Measurements from ENCODE around the gene IRX5. TPM values are rescaled to one million over a fixed set of nuclear protein-coding genes. Genes with fewer than 3 reads are reported as not detected.
A peak's percentile ranks its signal among the peaks of the same experiment; 100 is the strongest.

IRX5 gene
- total RNA-seq, 4 donors from 2014 or later = 0.40 to 0.47 TPM; not detected in 2

- H3K4me3 ChIP-seq = no peak overlapping the region
- no peaks in the 10 kb centered on the region for H3K36me3 ChIP-seq
- no peak overlapping the region for H3K27ac ChIP-seq
- TF ChIP-seq EP300 (IDR thresholded peaks at IDR 0.05) (no peak), POLR2AphosphoS5 (IDR thresholded peaks at IDR 0.05) (no peak), CTCF (IDR thresholded peaks at IDR 0.05) (no peak), POLR2A (IDR thresholded peaks at IDR 0.05) (no peak)
- 94 to 100% methylated on average over 2 of the region's 2 CpGs for WGBS, 2 donors (ENCODE audit: low coverage in 1 of 2)
- H3K9me3 ChIP-seq = no peaks in the 10 kb centered on the region
- H3K4me1 ChIP-seq = peaks cover 0 to 14% (median 3%) of the 10 kb centered on the region in 3 donors
- ATAC-seq = no peak
- peaks cover 99% of the 10 kb centered on the region for H3K27me3 ChIP-seq
These were observed 6.7 kb upstream of the IRX5 start for GRCh38 chr16:54923988-54924387.

DNA sequence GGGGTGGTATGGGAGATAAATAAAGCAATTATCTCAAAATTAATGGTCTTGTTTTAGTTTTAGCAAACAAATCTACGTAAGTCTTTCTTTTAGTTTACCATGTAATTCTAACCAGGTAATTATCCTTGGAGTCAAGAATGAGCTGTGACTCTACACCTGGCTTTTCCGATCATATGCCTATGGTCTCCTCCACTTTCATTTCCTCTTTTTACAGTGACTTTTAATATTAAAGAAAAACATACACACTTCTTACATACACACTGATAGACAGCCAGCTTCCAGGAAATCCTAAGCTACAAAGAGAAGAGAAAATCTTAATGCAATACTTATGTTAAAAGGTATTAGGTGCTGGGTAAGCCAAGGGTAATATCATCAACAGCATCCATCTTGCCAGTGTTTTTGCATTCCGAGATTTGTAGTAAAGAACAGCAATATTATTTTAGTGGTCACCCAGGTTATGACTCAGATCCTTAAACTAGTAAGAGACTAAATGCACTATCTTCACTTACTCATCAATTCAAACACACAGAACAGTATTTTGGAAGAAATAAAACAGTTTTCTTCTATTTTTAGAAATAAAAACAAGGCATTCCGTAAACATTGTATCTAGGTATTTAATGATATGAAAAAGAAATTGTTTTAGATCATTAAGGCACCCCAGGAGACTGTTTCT, 4.4 kb upstream of the IRX5 start:
- Histone ChIP-seq H3K27ac (no peak overlapping the region), H3K4me3 (no peak overlapping the region), H3K36me3 (no peaks in the 10 kb centered on the region), H3K4me1 (peaks cover 0 to 37% (median 14%) of the 10 kb centered on the region in 3 donors), H3K9me3 (no peaks in the 10 kb centered on the region), H3K27me3 (peaks cover 100% of the 10 kb centered on the region)
- WGBS, 2 donors (ENCODE audit: low coverage in 1 of 2) = 65 to 74% methylated on average over 4 of the region's 4 CpGs
- no peak for ATAC-seq
- TF ChIP-seq POLR2AphosphoS5 (IDR thresholded peaks at IDR 0.05) (no peak), POLR2A (IDR thresholded peaks at IDR 0.05) (no peak), EP300 (IDR thresholded peaks at IDR 0.05) (no peak)

GRCh38 chr16:54927125-54928015, 3.3 kb upstream of the IRX5 start:
- H3K4me1 ChIP-seq = peaks cover 0 to 48% (median 19%) of the 10 kb centered on the region in 3 donors
- peaks cover 100% of the 10 kb centered on the region for H3K27me3 ChIP-seq

DNA sequence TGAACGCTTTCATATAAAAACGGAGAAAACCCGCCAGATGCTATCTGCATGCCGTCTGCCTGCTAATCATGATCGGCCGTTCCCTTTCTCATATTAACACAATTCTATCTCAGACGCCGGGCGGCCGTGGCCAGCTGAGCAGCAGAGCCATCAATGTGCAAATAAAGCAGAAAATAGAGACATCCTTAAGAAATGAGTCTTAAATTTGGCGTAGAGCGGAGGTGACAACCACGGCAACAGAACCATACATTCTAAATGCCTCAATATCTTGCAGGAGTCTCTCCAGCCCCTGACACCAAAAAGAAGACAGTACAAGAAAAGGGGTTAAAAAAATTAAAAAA, 2.7 kb upstream of the IRX5 start:
- Histone ChIP-seq H3K27ac (peak overlapping the region in 1 of 4 donors; percentile 67), H3K4me3 (peak overlapping the region in 1 of 2 donors; percentile 60), H3K4me1 (peaks cover 0 to 54% (median 19%) of the 10 kb centered on the region in 3 donors), H3K27me3 (peaks cover 100% of the 10 kb centered on the region), H3K9me3 (peaks cover 0 to 5% (median 0%) of the 10 kb centered on the region in 3 donors), H3K36me3 (no peaks in the 10 kb centered on the region)
- TF ChIP-seq CTCF (IDR thresholded peaks at IDR 0.05) (no peak), EP300 (IDR thresholded peaks at IDR 0.05) (no peak)
- WGBS, 2 donors (ENCODE audit: low coverage in 1 of 2) = 7 to 8% methylated on average over 11 of the region's 13 CpGs
- ATAC-seq = no peak

More at GRCh38 chr16:54927125-54928015, 3.3 kb upstream of the IRX5 start:
- Histone ChIP-seq H3K27ac (no peak overlapping the region), H3K9me3 (peaks cover 0 to 5% (median 0%) of the 10 kb centered on the region in 3 donors), H3K36me3 (no peaks in the 10 kb centered on the region), H3K4me3 (peak overlapping the region in 1 of 2 donors; percentile 60)
- TF ChIP-seq POLR2A (IDR thresholded peaks at IDR 0.05) = no peak
- TF ChIP-seq CTCF (IDR thresholded peaks at IDR 0.05) = no peak
- no peak for TF ChIP-seq EP300 (IDR thresholded peaks at IDR 0.05)
- no peak for TF ChIP-seq POLR2AphosphoS5 (IDR thresholded peaks at IDR 0.05)
- 18 to 37% methylated on average over 9 to 13 of the region's 13 CpGs for WGBS, 2 donors (ENCODE audit: low coverage in 1 of 2)
- ATAC-seq = no peak

GRCh38 chr16:54928411-54929089, 2.1 kb upstream of the IRX5 start:
- Histone ChIP-seq H3K36me3 (no peaks in the 10 kb centered on the region), H3K27ac (peak overlapping the region in 3 of 4 donors; percentile 59 to 74 (median 67)), H3K4me3 (peak overlapping the region; percentile 32 to 60), H3K4me1 (peaks cover 0 to 60% (median 19%) of the 10 kb centered on the region in 3 donors), H3K27me3 (peaks cover 100% of the 10 kb centered on the region), H3K9me3 (peaks cover 0 to 5% (median 0%) of the 10 kb centered on the region in 3 donors)
- WGBS, 2 donors (ENCODE audit: low coverage in 1 of 2) = 4 to 6% methylated on average over 9 to 18 of the region's 101 CpGs
- ATAC-seq = no peak
- TF ChIP-seq CTCF (IDR thresholded peaks at IDR 0.05) (peak in 1 of 4 experiments; percentile 8), POLR2A (IDR thresholded peaks at IDR 0.05) (no peak), POLR2AphosphoS5 (IDR thresholded peaks at IDR 0.05) (no peak), EP300 (IDR thresholded peaks at IDR 0.05) (no peak)

Measured in gastroesophageal sphincter (tissue), 4 donors.